Keratinocyte (primary cell): ENCODE measurements around the gene MYL7. TPM values are rescaled to one million over a fixed set of nuclear protein-coding genes. Genes with fewer than 3 reads are reported as not detected.
"Not testable (repeated sequence)": the region's sequence is repeated elsewhere in the genome, so short reads cannot be mapped to it uniquely, and the experiment has no call there.

ENCODE experiments used
- DNase-seq: peaks from one replicate; pipeline ENCODE4 v3.0.0-alpha.2; 2011; ENCODE audit warnings: low read depth, missing footprints, low spot score
- FAIRE-seq: peaks from 2 replicates; lab custom pipeline; 2011; peaks lifted over from hg19 to GRCh38; lab: Jason Lieb, UNC
- H2AFZ ChIP-seq: 2 replicates; pipeline ENCODE4 v1.6.0; 2012; ENCODE audit warnings: low read length, control low read depth, inconsistent platforms; ENCODE audit not compliant: control insufficient read depth
- H3K27ac ChIP-seq: 2 replicates; pipeline ENCODE4 v1.5.1; 2011; ENCODE audit warnings: low read length; ENCODE audit not compliant: control insufficient read depth, insufficient read depth
- H3K27me3 ChIP-seq: 3 replicates; pipeline ENCODE4 v1.6.0; 2011; ENCODE audit warnings: low read length; ENCODE audit not compliant: control insufficient read depth, insufficient read depth; ENCODE audit errors: extremely low read depth
- H3K36me3 ChIP-seq, 2 experiments: 2 replicates in 1 of 2; 3 replicates in 1 of 2; pipeline ENCODE4 v1.5.1; 2011; ENCODE audit warnings: low read length in 2 of 2, mild to moderate bottlenecking in 1 of 2; ENCODE audit not compliant: control insufficient read depth in 2 of 2, insufficient read depth in 2 of 2; ENCODE audit errors: extremely low read depth in 1 of 2
- H3K4me1 ChIP-seq: 3 replicates; pipeline ENCODE4 v1.5.1; 2011; ENCODE audit warnings: low read length; ENCODE audit not compliant: control insufficient read depth, insufficient read depth; ENCODE audit errors: extremely low read depth
- H3K4me2 ChIP-seq: 3 replicates; pipeline ENCODE4 v1.6.0; 2011; ENCODE audit warnings: low read depth, low read length; ENCODE audit not compliant: control insufficient read depth, insufficient read depth; ENCODE audit errors: extremely low read depth
- H3K4me3 ChIP-seq, 3 experiments: fragments of 200-600 bp in 1 of 3; sonication (generic) in 1 of 3; 2 replicates in 2 of 3; 3 replicates in 1 of 3; pipeline ENCODE4 v1.5.1; 2011 to 2016; ENCODE audit warnings: low read length in 3 of 3, mild to moderate bottlenecking in 3 of 3, control low read depth in 2 of 3, inconsistent platforms in 1 of 3, low read depth in 1 of 3, mixed read lengths in 1 of 3, mixed run types in 1 of 3, moderate library complexity in 1 of 3; ENCODE audit not compliant: control insufficient read depth in 2 of 3, insufficient read depth in 2 of 3; ENCODE audit errors: extremely low read depth in 1 of 3
- H3K79me2 ChIP-seq: 2 replicates; pipeline ENCODE4 v1.6.0; 2012; ENCODE audit warnings: low read length; ENCODE audit not compliant: control insufficient read depth, insufficient read depth
- H3K9ac ChIP-seq: 3 replicates; pipeline ENCODE4 v1.6.0; 2011; ENCODE audit warnings: low read length; ENCODE audit not compliant: control insufficient read depth, insufficient read depth; ENCODE audit errors: extremely low read depth
- H3K9me1 ChIP-seq: 3 replicates; pipeline ENCODE4 v1.6.0; 2011; ENCODE audit warnings: low read length; ENCODE audit not compliant: control insufficient read depth, insufficient read depth; ENCODE audit errors: extremely low read depth
- H3K9me3 ChIP-seq: 2 replicates; pipeline ENCODE4 v1.5.1; 2012; ENCODE audit warnings: low read depth, low read length; ENCODE audit not compliant: control insufficient read depth
- H4K20me1 ChIP-seq: 3 replicates; pipeline ENCODE4 v1.6.0; 2011; ENCODE audit warnings: low read length; ENCODE audit not compliant: control insufficient read depth, insufficient read depth; ENCODE audit errors: extremely low read depth
- EZH2 ChIP-seq: IDR thresholded peaks from one replicate; pipeline ENCODE4 v1.6.1; 2012; ENCODE audit warnings: inconsistent platforms, mild to moderate bottlenecking, low read length, moderate library complexity
- dilution Hi-C: fragments of 300-500 bp; cut with MboI; formaldehyde crosslinking; loops from one replicate; pipeline ENCODE4 v1.7.0; 2020; ENCODE audit warnings: low sequenced_read_pairs; ENCODE audit not compliant: extremely low pct_ligation_motif_present
- polyA plus RNA-seq, 5 experiments: library from polyadenylated mRNA; depleted of rRNA in 3 of 5; stranded (reverse) in 3 of 5; stranded (forward) in 1 of 5; unstranded in 1 of 5; fragments of >200 nt; gene quantifications; 1 replicate in 1 of 5; 2 replicates in 3 of 5; 3 replicates in 1 of 5; pipeline versions ENCODE4 v1.2.1 to v1.2.3, GENCODE V29; 2011 to 2012; ENCODE audit warnings: missing spikeins in 2 of 5, low read depth in 1 of 5, low replicate concordance in 1 of 5
- TF ChIP-seq, protein P1 (sequence below), 3 experiments: IDR thresholded peaks in 1 of 3; conservative IDR thresholded peaks in 1 of 3; optimal IDR thresholded peaks in 1 of 3; 2 replicates in 2 of 3; 3 replicates in 1 of 3; pipeline versions ENCODE3 to v1.5.1; 2011; ENCODE audit warnings: low read length in 3 of 3, mild to moderate bottlenecking in 3 of 3, moderate library complexity in 2 of 3, control low read depth in 1 of 3, inconsistent platforms in 1 of 3; ENCODE audit not compliant: insufficient read depth in 2 of 3; ENCODE audit errors: extremely low read depth in 1 of 3

The MYL7 gene
- polyA plus RNA-seq, 1 donor (not counting 4 experiments of a cell fraction or from before 2014, with no cell fraction given): 0.59 TPM

DNA sequence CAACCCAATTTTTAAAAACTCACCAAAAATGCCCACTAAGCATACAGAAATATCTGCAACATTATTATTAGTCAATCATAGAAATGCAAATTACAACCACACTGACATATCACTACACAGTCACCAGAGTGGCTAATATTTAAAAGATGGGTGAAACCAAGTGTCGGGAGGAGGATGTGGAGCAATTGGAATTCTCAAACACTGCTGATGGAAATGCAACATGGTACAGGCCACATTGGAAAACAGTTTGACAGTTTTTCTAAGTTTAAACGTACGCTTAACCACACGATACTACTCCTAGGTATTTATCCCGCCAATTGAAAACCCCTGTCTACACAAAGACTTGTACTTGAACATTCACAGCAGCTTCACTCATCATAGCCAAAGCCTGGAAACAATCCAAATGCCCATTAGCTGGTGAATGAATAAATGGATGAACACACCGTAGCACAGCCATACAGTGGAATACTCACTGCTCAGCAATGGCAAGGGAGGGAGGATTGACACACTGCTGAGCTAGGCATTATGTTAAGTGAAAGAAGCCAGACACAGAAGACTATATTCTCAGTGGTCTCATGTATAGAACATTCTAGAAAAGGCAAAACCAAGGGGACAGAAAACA, 31.8 kb upstream of the MYL7 start:
- no peaks in the 10 kb centered on the region for H3K79me2 ChIP-seq
- H3K9me1 ChIP-seq: no peaks in the 10 kb centered on the region
- TF ChIP-seq EZH2: no peak
- TF ChIP-seq, protein P1, sequence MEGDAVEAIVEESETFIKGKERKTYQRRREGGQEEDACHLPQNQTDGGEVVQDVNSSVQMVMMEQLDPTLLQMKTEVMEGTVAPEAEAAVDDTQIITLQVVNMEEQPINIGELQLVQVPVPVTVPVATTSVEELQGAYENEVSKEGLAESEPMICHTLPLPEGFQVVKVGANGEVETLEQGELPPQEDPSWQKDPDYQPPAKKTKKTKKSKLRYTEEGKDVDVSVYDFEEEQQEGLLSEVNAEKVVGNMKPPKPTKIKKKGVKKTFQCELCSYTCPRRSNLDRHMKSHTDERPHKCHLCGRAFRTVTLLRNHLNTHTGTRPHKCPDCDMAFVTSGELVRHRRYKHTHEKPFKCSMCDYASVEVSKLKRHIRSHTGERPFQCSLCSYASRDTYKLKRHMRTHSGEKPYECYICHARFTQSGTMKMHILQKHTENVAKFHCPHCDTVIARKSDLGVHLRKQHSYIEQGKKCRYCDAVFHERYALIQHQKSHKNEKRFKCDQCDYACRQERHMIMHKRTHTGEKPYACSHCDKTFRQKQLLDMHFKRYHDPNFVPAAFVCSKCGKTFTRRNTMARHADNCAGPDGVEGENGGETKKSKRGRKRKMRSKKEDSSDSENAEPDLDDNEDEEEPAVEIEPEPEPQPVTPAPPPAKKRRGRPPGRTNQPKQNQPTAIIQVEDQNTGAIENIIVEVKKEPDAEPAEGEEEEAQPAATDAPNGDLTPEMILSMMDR (optimal IDR thresholded peaks at IDR 0.05 in 1 of 3, IDR thresholded peaks at IDR 0.05 in 1 of 3, conservative IDR thresholded peaks at IDR 0.05 in 1 of 3; ENCODE audit: extremely low read depth in 1 of 3, insufficient read depth in 2 of 3, low read length in 3 of 3): no peak
- H3K27me3 ChIP-seq: peaks cover 7% of the 10 kb centered on the region
- no peak for DNase-seq
- no peaks in the 10 kb centered on the region for H3K9me3 ChIP-seq
- no peak for FAIRE-seq
- H3K9ac ChIP-seq: no peak overlapping the region
- H4K20me1 ChIP-seq: no peaks in the 10 kb centered on the region
- H2AFZ ChIP-seq: no peak overlapping the region
- dilution Hi-C loops: no loop called here
- no peak overlapping the region for H3K27ac ChIP-seq
- H3K36me3 ChIP-seq: no peaks in the 10 kb centered on the region
- H3K4me2 ChIP-seq: no peak overlapping the region
- H3K4me3 ChIP-seq: no peak overlapping the region
- no peaks in the 10 kb centered on the region for H3K4me1 ChIP-seq

- FAIRE-seq (no peak), DNase-seq (no peak)
- dilution Hi-C loops: no loop called here
- no peak overlapping the region for H3K4me2 ChIP-seq
- H3K27ac ChIP-seq: no peak overlapping the region
- no peaks in the 10 kb centered on the region for H3K4me1 ChIP-seq
- H3K36me3 ChIP-seq: no peaks in the 10 kb centered on the region
- H3K9me3 ChIP-seq: no peaks in the 10 kb centered on the region
- no peak overlapping the region for H3K4me3 ChIP-seq
- H4K20me1 ChIP-seq: no peaks in the 10 kb centered on the region
- peaks cover 3% of the 10 kb centered on the region for H3K27me3 ChIP-seq
- H2AFZ ChIP-seq: no peak overlapping the region
- H3K79me2 ChIP-seq: no peaks in the 10 kb centered on the region
- no peaks in the 10 kb centered on the region for H3K9me1 ChIP-seq
- no peak for TF ChIP-seq EZH2
- TF ChIP-seq, protein P1 (optimal IDR thresholded peaks at IDR 0.05 in 1 of 3, IDR thresholded peaks at IDR 0.05 in 1 of 3, conservative IDR thresholded peaks at IDR 0.05 in 1 of 3; ENCODE audit: extremely low read depth in 1 of 3, insufficient read depth in 2 of 3, low read length in 3 of 3): no peak
- no peak overlapping the region for H3K9ac ChIP-seq
Observed at GRCh38 chr7:44172352-44172751, 31.2 kb upstream of the MYL7 start.

DNA sequence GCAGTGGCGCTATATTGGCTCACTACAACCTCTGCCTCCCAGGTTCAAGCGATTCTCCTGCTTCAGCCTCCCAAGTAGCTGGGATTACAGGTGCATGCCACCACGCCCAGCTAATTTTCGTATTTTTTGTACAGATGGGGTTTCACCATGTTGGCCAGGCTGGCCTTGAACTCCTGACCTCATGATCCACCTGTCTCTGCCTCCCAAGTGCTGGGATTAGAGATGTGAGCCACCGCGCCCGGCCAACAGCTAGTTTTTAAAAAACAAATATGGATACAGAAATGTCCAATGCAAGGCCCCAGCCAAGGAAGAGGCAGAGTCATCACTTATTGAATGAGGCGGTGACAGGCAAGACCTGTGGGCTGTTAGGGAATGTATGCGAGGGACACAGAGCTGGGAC, 30.8 kb upstream of the MYL7 start:
- dilution Hi-C loops, H3K36me3 ChIP-seq: not testable (repeated sequence)

More for the DNA sequence above, 30.8 kb upstream of the MYL7 start:
- not testable (repeated sequence) for H2AFZ ChIP-seq, FAIRE-seq, H3K9me1 ChIP-seq, H3K27ac ChIP-seq, H3K4me3 ChIP-seq, DNase-seq, H3K4me1 ChIP-seq, H4K20me1 ChIP-seq, H3K79me2 ChIP-seq, H3K9ac ChIP-seq, H3K9me3 ChIP-seq, H3K4me2 ChIP-seq, H3K27me3 ChIP-seq
